ENCODE measurements around the gene RAB12.
"Not testable (repeated sequence)": the region's sequence is repeated elsewhere in the genome, so short reads cannot be mapped to it uniquely, and the experiment has no call there.

The RAB12 gene, protein sequence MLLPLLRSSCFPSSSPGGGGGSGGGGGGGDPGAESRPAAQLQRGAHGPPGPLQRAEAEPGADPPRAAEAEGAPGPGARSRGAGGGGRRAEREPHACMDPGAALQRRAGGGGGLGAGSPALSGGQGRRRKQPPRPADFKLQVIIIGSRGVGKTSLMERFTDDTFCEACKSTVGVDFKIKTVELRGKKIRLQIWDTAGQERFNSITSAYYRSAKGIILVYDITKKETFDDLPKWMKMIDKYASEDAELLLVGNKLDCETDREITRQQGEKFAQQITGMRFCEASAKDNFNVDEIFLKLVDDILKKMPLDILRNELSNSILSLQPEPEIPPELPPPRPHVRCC

DNA sequence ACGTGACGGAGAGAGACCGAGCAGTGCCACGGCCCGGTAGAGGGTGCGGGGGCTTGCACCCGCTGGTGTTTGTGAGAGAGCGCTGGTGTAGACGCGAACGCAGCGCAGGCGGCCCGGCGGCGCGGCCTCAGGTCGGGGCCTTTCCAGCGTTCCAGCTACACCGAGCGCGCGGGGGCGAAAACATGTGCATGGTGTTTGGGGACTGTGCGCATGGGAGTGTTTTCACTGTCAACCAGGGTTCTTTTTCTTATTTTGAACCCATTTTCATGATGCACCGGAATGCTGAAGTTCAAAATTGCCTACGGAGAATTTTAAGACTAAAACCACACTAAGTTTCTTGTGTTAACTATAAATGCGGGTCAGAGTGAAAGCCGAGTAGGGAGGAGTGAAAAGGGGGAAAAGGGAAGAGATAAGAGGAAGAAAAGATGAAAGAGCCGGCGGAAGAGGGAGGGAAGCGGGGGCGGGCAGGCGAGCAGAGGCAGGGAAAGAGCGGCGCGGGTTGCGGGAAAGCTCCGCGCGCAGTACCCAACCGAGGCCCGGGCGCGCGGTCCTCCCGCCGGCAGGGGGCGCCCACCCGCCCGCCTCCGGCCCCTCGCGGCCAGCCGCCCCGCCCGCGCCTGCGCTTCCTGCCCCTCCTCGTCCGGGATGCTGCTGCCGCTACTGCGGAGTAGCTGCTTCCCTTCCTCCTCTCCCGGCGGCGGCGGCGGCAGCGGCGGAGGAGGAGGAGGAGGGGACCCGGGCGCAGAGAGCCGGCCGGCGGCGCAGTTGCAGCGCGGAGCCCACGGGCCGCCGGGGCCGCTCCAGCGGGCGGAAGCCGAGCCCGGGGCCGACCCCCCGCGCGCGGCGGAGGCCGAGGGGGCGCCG is at the start of gene RAB12:
RAB12 (plus strand) TSS at position 643 of the 864 bp plus-strand sequence; CDS start at position 646, 3 bp downstream.
- peak within 1 kb of the TSS; percentile 95 for H3K4me3 ChIP-seq (ENCODE audit: low read depth, low read length)
- DNase-seq (ENCODE audit: low read depth) = peak; percentile 63

- DNase-seq (ENCODE audit: low read depth) = no peak
- H3K4me3 ChIP-seq (ENCODE audit: low read depth, low read length) = no peak overlapping the region
These were observed 49.5 kb upstream of the RAB12 start for GRCh38 chr18:8559612-8560186.

- H3K4me3 ChIP-seq (ENCODE audit: low read depth, low read length) = no peak overlapping the region
- no peak for DNase-seq (ENCODE audit: low read depth)
These were observed 47.9 kb upstream of the RAB12 start for GRCh38 chr18:8561123-8561910.

DNA sequence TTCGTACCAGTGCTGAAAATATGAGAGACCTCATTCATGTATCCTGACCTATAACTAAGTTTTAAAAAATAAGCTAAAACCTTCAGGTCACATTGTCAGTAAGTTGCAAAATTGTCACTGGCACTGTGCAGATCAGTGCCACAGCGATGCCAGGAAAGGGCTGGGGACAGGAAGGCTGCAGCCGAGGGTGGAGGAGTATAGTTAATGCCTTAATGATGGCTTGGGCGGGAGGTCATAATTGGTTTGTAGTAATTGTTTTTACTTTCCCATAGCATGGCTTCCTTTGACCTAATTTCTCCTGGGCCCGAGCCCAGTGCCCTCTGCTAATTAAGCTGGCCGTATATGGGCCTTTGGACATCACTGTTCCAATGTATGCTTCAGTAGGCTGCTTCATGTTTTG is 47.2 kb upstream of the RAB12 start:
- no peak overlapping the region for H3K4me3 ChIP-seq (ENCODE audit: low read depth, low read length)
- DNase-seq (ENCODE audit: low read depth) = no peak

- no peak for DNase-seq (ENCODE audit: low read depth)
- no peak overlapping the region for H3K4me3 ChIP-seq (ENCODE audit: low read depth, low read length)
These were observed 46.3 kb upstream of the RAB12 start for GRCh38 chr18:8562919-8563318.

DNA sequence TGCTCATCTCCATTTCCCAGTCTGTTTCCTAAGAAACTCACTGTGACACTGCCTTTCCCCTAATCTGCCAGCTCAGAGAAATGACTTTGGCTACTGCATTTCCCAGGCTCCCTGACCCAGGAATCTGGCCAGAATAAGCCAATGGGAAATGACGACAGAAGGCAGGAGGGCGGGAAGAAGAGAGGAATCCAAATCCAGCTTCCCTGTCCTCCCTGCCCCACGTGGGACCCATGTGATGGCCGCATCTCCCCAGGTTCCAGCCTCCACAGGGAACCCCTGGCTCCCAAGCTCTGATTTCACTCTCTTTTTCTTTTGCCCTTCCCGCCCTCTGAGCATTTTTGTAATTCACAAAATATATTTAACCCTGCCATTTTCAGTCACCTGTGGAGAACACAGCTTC is 37.8 kb upstream of the RAB12 start:
- no peak overlapping the region for H3K4me3 ChIP-seq (ENCODE audit: low read depth, low read length)
- no peak for DNase-seq (ENCODE audit: low read depth)

- H3K4me3 ChIP-seq (ENCODE audit: low read depth, low read length); DNase-seq (ENCODE audit: low read depth): not testable (repeated sequence)
These were observed 35.5 kb upstream of the RAB12 start for GRCh38 chr18:8573766-8574165.

- no peak overlapping the region for H3K4me3 ChIP-seq (ENCODE audit: low read depth, low read length)
- DNase-seq (ENCODE audit: low read depth) = no peak
These were observed 24.4 kb upstream of the RAB12 start for GRCh38 chr18:8584798-8585197.

DNA sequence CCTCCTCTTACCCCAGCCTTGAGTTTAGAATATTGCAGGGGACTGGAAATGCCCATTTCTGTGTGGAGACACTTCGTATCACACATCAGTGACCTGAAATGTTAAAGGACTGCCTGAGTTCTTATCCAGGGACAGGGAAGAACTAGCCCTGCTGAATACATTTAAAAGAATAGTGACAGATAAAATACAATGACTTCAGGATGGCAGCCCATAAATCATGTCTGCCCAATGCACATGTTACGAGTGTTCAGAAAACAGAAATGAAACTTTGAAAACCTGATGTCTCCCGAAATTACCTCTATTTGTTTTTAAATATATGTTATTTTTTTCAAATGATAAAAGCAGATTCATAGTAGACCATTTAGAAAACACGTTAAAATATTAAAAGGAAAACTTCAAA is 22.3 kb upstream of the RAB12 start:
- H3K4me3 ChIP-seq (ENCODE audit: low read depth, low read length) = no peak overlapping the region

GRCh38 chr18:8595445-8595844 is 13.8 kb upstream of the RAB12 start:
- no peak for DNase-seq (ENCODE audit: low read depth)
- H3K4me3 ChIP-seq (ENCODE audit: low read depth, low read length) = no peak overlapping the region

More for the DNA sequence above, 22.3 kb upstream of the RAB12 start:
- DNase-seq (ENCODE audit: low read depth) = no peak

DNA sequence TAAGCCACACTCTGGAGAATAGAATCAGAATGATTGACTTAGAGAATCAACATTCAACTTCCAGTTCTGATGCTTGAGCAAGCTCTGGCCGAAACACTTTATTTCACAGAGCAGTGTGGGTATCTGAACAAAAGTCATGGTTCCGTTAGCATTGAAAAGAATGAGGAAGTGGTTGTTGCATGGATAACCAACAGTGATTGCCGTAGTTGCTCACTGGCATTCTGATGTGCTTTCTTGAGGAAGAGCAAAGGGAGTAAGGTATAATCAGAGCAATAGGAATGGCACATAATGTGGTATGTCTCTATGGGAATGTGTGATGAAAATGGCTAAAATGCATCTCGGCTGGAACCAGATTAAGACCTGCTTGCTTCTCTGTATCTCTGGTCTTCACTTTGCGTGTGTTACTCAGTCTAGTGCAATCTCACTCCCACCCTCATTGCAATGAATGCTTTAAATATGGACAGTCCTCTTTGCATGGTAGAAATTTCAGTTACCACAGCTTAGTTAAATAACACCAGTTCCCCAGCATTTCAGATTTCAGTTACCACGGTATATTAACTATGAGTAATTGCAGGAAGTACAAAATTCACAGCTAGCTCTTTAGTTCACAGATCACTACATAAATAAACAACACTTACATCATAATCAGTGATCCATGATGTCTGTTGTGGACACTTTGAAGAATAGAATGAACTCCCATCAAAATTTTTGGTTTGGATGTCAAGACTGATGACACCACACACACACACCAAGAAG is 7.8 kb upstream of the RAB12 start:
- H3K4me3 ChIP-seq (ENCODE audit: low read depth, low read length) = no peak overlapping the region
- no peak for DNase-seq (ENCODE audit: low read depth)

DNA sequence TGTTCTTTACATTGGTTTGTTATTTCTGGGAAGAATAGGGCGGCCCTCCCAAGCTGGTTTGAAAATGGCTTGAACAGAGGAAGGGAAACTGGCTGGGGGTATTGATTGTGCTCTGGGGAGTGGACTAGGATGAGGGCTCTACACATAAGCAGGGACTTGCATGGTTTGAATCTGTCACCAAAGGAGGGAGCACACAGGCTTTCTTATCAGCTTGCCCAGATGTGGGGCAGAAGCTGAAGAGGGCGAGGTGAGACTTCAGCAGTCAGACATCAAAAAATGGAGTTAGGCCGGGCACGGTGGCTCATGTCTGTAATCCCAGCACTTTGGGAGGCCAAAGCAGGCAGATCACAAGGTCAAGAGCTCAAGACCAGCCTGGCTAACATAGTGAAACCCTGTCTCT is 7.2 kb upstream of the RAB12 start:
- no peak for DNase-seq (ENCODE audit: low read depth)
- H3K4me3 ChIP-seq (ENCODE audit: low read depth, low read length) = no peak overlapping the region

DNA sequence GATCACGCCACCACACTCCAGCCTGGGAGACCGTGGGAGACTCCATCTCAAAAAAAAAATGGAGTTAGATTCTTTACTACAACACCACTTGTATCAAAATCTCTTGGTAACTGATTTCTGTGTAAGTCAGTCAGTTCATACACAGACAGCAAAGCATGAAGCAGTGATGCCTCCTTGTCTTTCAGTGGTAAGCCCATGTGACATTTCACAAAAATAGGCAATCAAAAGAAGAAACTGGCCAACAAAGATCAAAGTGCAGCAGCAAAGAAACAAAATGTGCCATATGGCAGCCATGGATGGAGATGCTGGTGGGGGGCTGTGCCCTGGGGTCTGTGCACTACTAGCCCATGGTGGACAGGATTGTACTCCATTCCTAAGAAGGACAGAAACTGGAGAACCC is 6.7 kb upstream of the RAB12 start:
- DNase-seq (ENCODE audit: low read depth) = no peak
- H3K4me3 ChIP-seq (ENCODE audit: low read depth, low read length) = no peak overlapping the region

DNA sequence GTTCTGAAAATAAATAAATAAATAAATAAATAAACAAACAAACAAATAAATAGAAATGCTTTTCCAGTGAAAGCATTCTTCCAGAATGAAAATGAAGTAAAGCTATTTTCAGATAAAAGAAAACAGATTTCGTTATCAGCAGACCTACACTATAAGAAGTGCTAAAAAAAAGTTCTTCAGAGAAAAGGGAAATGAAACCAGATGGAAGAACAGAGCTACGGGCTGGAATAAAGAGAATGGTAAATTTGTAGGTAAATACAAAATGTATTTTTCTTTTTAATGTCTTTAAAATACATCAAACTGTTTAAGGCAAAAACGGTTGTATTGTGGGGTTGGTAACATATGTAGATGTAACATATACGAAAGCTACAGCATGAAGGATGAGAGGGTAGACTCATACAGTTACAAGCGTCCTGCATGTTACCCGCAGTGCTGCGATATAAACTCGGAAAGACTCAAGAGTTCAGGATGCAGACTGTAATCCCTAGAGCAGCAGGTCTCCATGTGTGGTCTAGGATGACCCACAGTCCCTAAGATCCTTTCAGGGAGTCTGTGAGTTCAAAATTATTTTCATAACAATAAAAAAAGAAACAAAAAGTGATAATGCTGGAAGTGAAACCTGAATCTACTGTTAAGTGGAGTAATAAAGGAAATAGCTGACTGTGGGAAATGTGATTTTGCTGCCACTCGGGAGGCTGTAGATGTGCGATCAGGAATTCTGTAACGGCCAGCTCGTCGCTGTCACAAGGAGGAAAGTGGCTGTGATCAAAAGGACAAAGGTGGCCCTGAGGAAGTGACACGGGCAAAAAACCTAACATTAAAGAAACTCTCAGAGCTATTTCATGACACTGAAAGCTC is 5.3 kb upstream of the RAB12 start:
- H3K4me3 ChIP-seq (ENCODE audit: low read depth, low read length) = peak overlapping the region; percentile 3

GRCh38 chr18:8605974-8606373 is 3.3 kb upstream of the RAB12 start:
- DNase-seq (ENCODE audit: low read depth) = no peak
- no peak overlapping the region for H3K4me3 ChIP-seq (ENCODE audit: low read depth, low read length)

More for the DNA sequence above, 5.3 kb upstream of the RAB12 start:
- no peak for DNase-seq (ENCODE audit: low read depth)

DNA sequence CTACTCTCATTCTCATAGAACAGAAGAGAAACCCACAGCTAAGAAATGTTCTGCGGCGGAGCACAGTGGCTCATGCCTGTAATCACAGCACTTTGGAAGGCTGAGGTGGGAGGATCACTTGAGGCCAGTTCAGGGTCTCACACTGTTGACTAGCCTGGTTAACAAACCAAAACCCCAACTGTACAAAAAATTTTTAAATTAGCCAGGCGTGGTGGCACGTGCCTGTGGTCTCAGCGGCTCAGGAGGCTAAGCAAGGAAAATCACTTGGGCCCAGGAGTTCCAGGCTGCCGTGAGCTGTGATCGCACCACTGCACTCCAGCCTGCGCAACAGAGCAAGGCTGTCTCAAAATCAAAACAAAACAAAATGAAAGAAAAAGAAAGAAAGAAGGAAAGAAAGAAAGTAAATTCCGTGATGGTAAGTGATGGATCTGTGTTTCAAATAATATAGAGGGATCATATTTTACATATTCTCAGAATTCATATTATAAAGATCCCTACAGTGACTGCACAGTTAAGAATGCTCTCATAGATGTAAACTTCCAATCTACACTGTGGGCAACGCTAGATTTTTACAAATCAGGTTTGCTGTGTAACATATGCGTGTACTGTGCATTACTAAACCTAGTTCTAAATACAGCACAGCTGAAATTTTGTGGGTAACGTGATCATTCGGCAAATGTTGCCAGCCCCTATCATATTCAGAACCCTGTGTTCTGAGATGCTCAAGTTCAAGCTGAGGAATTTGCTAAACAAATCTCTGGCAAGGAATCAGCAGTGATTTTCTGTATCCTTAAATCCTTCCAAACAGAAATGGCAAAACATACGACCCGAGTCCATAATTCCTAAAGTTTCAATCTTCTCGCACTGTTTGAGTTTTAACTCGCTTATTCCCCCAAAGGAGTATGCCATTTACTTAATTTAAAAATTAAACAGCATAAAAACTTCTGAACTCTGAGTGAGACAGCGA is 1.2 kb upstream of the RAB12 start:
- DNase-seq (ENCODE audit: low read depth) = no peak

More for the DNA sequence above, 1.2 kb upstream of the RAB12 start:
- peak overlapping the region; percentile 49 for H3K4me3 ChIP-seq (ENCODE audit: low read depth, low read length)

Measured in skeletal muscle cell (primary cell).